GM13976 (cell line): ENCODE results near the gene NLRC5.
A peak's percentile ranks its signal among the peaks of the same experiment; 100 is the strongest.

Experiments used
- DNase-seq: peaks from one replicate; pipeline ENCODE4 v3.0.0; 2012; ENCODE audit warnings: low spot score
- CTCF ChIP-seq: IDR thresholded peaks from 2 replicates; pipeline ENCODE4 v1.5.1; 2012; ENCODE audit warnings: borderline replicate concordance, mild to moderate bottlenecking; ENCODE audit not compliant: insufficient read depth; ENCODE audit errors: extremely low read depth, missing control alignments, control extremely low read depth
- in situ Hi-C: fragments of 300-500 bp; cut with MboI; formaldehyde crosslinking; loops from one replicate; pipeline ENCODE4 v1.12.0; 2022; ENCODE audit warnings: low sequenced_read_pairs, mixed read lengths, inconsistent platforms; ENCODE audit not compliant: unreplicated experiment

Gene NLRC5

GRCh38 chr16:56975714-56976113 is 13.6 kb upstream of the NLRC5 start:
- no peak for DNase-seq
- in situ Hi-C loops: no loop called here
- no peak for TF ChIP-seq CTCF

- TF ChIP-seq CTCF: no peak
Observed at GRCh38 chr16:56977216-56977615, 12.1 kb upstream of the NLRC5 start.

GRCh38 chr16:56977823-56978430 is 11.4 kb upstream of the NLRC5 start:
- no peak for TF ChIP-seq CTCF
- in situ Hi-C loops: no loop called here
- DNase-seq: no peak

More at GRCh38 chr16:56977216-56977615, 12.1 kb upstream of the NLRC5 start:
- in situ Hi-C loops: no loop called here
- DNase-seq: no peak

DNA sequence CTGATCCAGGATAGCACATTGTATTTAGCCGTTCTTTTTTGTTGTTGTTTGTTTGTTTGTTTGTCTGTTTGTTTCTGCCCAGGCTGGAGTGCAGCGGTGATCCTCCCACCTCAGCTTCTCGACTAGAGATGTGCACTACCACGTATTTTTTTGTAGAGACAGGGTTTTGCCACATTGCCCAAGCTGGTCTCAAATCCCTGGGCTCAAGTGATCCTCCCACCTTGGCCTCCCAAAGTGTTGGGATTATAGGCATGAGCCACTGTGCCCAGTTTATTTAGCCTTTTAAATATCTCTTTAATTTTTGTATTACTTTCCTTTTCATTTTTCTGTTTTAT is 9.2 kb upstream of the NLRC5 start:
- no peak for TF ChIP-seq CTCF
- DNase-seq: no peak
- in situ Hi-C loops: no loop called here

- TF ChIP-seq CTCF: no peak
- in situ Hi-C loops: no loop called here
- peak; percentile 51 for DNase-seq
Observed at GRCh38 chr16:56980792-56981724, 8.3 kb upstream of the NLRC5 start.

DNA sequence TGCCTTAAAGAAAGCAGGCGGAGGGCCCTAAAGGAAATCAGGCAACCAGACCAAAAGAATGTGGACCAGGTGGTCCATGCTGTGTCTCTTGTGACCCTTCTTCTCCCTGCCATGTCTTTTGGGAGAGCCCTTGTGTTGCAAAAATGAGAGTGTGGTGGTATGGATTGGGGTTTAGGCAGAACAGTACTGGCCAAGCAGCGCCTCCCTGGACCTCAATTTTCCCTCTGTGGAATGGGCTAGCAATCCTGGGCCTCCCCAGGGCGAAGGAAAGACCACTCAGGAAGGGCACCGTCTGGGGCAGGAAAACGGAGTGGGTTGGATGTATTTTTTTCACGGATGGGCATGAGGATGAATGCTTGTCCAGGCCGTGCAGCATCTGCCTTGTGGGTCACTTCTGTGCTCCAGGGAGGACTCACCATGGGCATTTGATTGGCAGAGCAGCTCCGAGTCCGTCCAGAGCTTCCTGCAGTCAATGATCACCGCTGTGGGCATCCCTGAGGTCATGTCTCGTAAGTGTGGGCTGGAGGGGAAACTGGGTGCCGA is 7.6 kb upstream of the NLRC5 start:
- in situ Hi-C loops: no loop called here
- DNase-seq: peak; percentile 16
- TF ChIP-seq CTCF: no peak
